HL-60 (cell line): ENCODE measurements around the gene BBC3.
A peak's percentile ranks its signal among the peaks of the same experiment; 100 is the strongest.

Experiments
- DNase-seq, 2 experiments: peaks; one replicate each; pipeline ENCODE4 v3.0.0-alpha.2; 2010 to 2020; ENCODE audit warnings: low read depth in 1 of 2, low spot score in 1 of 2
- H3K27ac ChIP-seq: fragments of 250-450 bp; sonication (Bioruptor Pico); replicated peaks from 2 replicates; pipeline ENCODE4 v1.5.1; 2020; ENCODE audit warnings: mild to moderate bottlenecking, moderate library complexity
- H3K27me3 ChIP-seq: fragments of 250-450 bp; sonication (Bioruptor Pico); 2 replicates; pipeline ENCODE4 v1.5.1; 2021; ENCODE audit warnings: mild to moderate bottlenecking, moderate library complexity; ENCODE audit not compliant: insufficient read depth, poor library complexity, severe bottlenecking
- H3K4me3 ChIP-seq: replicated peaks from 2 replicates; pipeline ENCODE4 v1.5.1; 2011; ENCODE audit warnings: mild to moderate bottlenecking, control low read depth, low read length; ENCODE audit not compliant: insufficient read depth
- CTCF ChIP-seq: IDR thresholded peaks from one replicate; pipeline ENCODE4 v1.5.1; 2011; ENCODE audit warnings: low read length, control low read depth, inconsistent platforms; ENCODE audit not compliant: insufficient read depth
- GABPA ChIP-seq: IDR thresholded peaks from 2 replicates; pipeline ENCODE4 v1.6.1; 2012; ENCODE audit warnings: low read depth
- POLR2AphosphoS5 ChIP-seq: IDR thresholded peaks from 2 replicates; pipeline ENCODE4 v1.6.1; 2012; ENCODE audit warnings: low read depth
- REST ChIP-seq: IDR thresholded peaks from 2 replicates; pipeline ENCODE4 v1.6.1; 2012; ENCODE audit warnings: low read depth; ENCODE audit not compliant: insufficient replicate concordance
- SPI1 ChIP-seq: IDR thresholded peaks from 2 replicates; pipeline ENCODE4 v1.6.1; 2012; ENCODE audit warnings: low read depth, mild to moderate bottlenecking, borderline replicate concordance

Gene BBC3

GRCh38 chr19:47247308-47247990, 16.4 kb upstream of the BBC3 start:
- TF ChIP-seq CTCF (peak; percentile 82), GABPA (no peak), SPI1 (no peak), REST (no peak), POLR2AphosphoS5 (no peak)
- Histone ChIP-seq H3K27me3 (peaks cover 3% of the 10 kb centered on the region), H3K4me3 (no peak overlapping the region), H3K27ac (no peak overlapping the region)
- DNase-seq = peak; percentile 62 to 74

GRCh38 chr19:47243776-47244547, 13.0 kb upstream of the BBC3 start:
- TF ChIP-seq REST (no peak), POLR2AphosphoS5 (peak; percentile 72), GABPA (no peak; the same call in none of the 2 replicates), SPI1 (no peak), CTCF (peak; percentile 88)
- Histone ChIP-seq H3K4me3 (no peak overlapping the region; the same call in 1 of the 2 replicates), H3K27ac (no peak overlapping the region), H3K27me3 (peaks cover 30% of the 10 kb centered on the region)
- DNase-seq = peak; percentile 95

GRCh38 chr19:47243364-47243775, 12.4 kb upstream of the BBC3 start:
- H3K4me3 ChIP-seq = 0 out of 2 replicates have a peak overlapping the region, but pooled peaks have one; percentile 5
- H3K27ac ChIP-seq = no peak overlapping the region
- TF ChIP-seq GABPA (no peak), CTCF (no peak), SPI1 (no peak), REST (no peak), POLR2AphosphoS5 (no peak)
- DNase-seq = no peak
- H3K27me3 ChIP-seq = peaks cover 34% of the 10 kb centered on the region
